H9 (cell line): ENCODE results near the gene NHERF2. TPM values are rescaled to one million over a fixed set of nuclear protein-coding genes. Genes with fewer than 3 reads are reported as not detected.
A peak's percentile ranks its signal among the peaks of the same experiment; 100 is the strongest.

Source experiments
- DNase-seq: peaks from one replicate; pipeline ENCODE4 v3.0.0-alpha.2; 2017
- H2AFZ ChIP-seq: one replicate; pipeline ENCODE4 v1.6.1; 2013; ENCODE audit warnings: mild to moderate bottlenecking, low read length, control low read depth, moderate library complexity
- H2AK5ac ChIP-seq: 2 replicates; pipeline ENCODE4 v1.6.1; 2013; ENCODE audit warnings: low read length, control low read depth, mixed read lengths; ENCODE audit not compliant: insufficient read length
- H2BK120ac ChIP-seq: one replicate; pipeline ENCODE4 v1.6.1; 2013; ENCODE audit warnings: low read depth, mild to moderate bottlenecking, low read length, control low read depth, inconsistent platforms; ENCODE audit not compliant: poor library complexity, severe bottlenecking
- H2BK12ac ChIP-seq: 2 replicates; pipeline ENCODE4 v1.6.1; 2013; ENCODE audit warnings: low read length, control low read depth, mixed read lengths, low read depth; ENCODE audit not compliant: insufficient read length
- H2BK15ac ChIP-seq: 2 replicates; pipeline ENCODE4 v1.6.1; 2013; ENCODE audit warnings: low read depth, low read length, control low read depth
- H2BK20ac ChIP-seq: one replicate; pipeline ENCODE4 v1.6.1; 2013; ENCODE audit warnings: low read depth, mild to moderate bottlenecking, low read length, control low read depth, inconsistent platforms; ENCODE audit not compliant: poor library complexity, severe bottlenecking
- H2BK5ac ChIP-seq: 2 replicates; pipeline ENCODE4 v1.6.1; 2013; ENCODE audit warnings: low read length, control low read depth, mixed read lengths; ENCODE audit not compliant: insufficient read length
- H3K14ac ChIP-seq: 2 replicates; pipeline ENCODE4 v1.6.1; 2013; ENCODE audit warnings: low read length, control low read depth; ENCODE audit not compliant: insufficient read depth
- H3K18ac ChIP-seq: 2 replicates; pipeline ENCODE4 v1.6.1; 2013; ENCODE audit warnings: low read depth, mild to moderate bottlenecking, mixed read lengths, low read length, control low read depth; ENCODE audit not compliant: insufficient read length
- H3K23ac ChIP-seq: 2 replicates; pipeline ENCODE4 v1.6.1; 2013; ENCODE audit warnings: low read length, control low read depth, mixed read lengths, low read depth; ENCODE audit not compliant: insufficient read length
- H3K23me2 ChIP-seq: 2 replicates; pipeline ENCODE4 v1.6.1; 2013; ENCODE audit warnings: low read depth, mild to moderate bottlenecking, mixed read lengths, low read length, control low read depth; ENCODE audit not compliant: insufficient read length, poor library complexity, severe bottlenecking
- H3K27ac ChIP-seq: 2 replicates; pipeline ENCODE4 v1.5.1; 2013; ENCODE audit warnings: low read length, control low read depth, mixed read lengths, low read depth; ENCODE audit not compliant: insufficient read length
- H3K27me3 ChIP-seq: 2 replicates; pipeline ENCODE4 v1.6.1; 2013; ENCODE audit warnings: low read length, control low read depth, inconsistent platforms; ENCODE audit not compliant: insufficient read depth
- H3K4ac ChIP-seq: 2 replicates; pipeline ENCODE4 v1.6.1; 2013; ENCODE audit warnings: low read depth, mild to moderate bottlenecking, control low read depth, inconsistent platforms, low read length, moderate library complexity
- H3K4me1 ChIP-seq: 2 replicates; pipeline ENCODE4 v1.6.1; 2013; ENCODE audit warnings: low read length, control low read depth, inconsistent platforms; ENCODE audit not compliant: insufficient read depth
- H3K4me2 ChIP-seq: 2 replicates; pipeline ENCODE4 v1.6.1; 2013; ENCODE audit warnings: low read length, control low read depth, mixed read lengths; ENCODE audit not compliant: insufficient read length, insufficient read depth
- H3K56ac ChIP-seq: 2 replicates; pipeline ENCODE4 v1.6.1; 2013; ENCODE audit warnings: low read depth, mild to moderate bottlenecking, mixed read lengths, low read length, control low read depth; ENCODE audit not compliant: insufficient read length
- H3K79me1 ChIP-seq: 2 replicates; pipeline ENCODE4 v1.6.1; 2013; ENCODE audit warnings: low read depth, mild to moderate bottlenecking, moderate library complexity, low read length, control low read depth, inconsistent platforms; ENCODE audit not compliant: insufficient read depth, poor library complexity, severe bottlenecking
- H3K79me2 ChIP-seq: 2 replicates; pipeline ENCODE4 v1.6.1; 2013; ENCODE audit warnings: low read length, control low read depth, inconsistent platforms; ENCODE audit not compliant: insufficient read depth
- H3K9ac ChIP-seq: 2 replicates; pipeline ENCODE4 v1.6.1; 2013; ENCODE audit warnings: low read length, control low read depth, mixed read lengths; ENCODE audit not compliant: insufficient read length; ENCODE audit errors: extremely low read depth
- H3K9me3 ChIP-seq: one replicate; pipeline ENCODE4 v1.6.1; 2013; ENCODE audit warnings: low read depth, low read length, inconsistent platforms; ENCODE audit not compliant: control insufficient read depth
- H3T11ph ChIP-seq: one replicate; pipeline ENCODE4 v1.6.1; 2013; ENCODE audit warnings: mild to moderate bottlenecking, low read length, control low read depth, inconsistent platforms
- H4K20me1 ChIP-seq: one replicate; pipeline ENCODE4 v1.6.1; 2013; ENCODE audit not compliant: control insufficient read depth, insufficient read length, insufficient read depth
- H4K5ac ChIP-seq: 2 replicates; pipeline ENCODE4 v1.6.1; 2013; ENCODE audit warnings: low read depth, mild to moderate bottlenecking, mixed read lengths, low read length, control low read depth; ENCODE audit not compliant: insufficient read length
- H4K8ac ChIP-seq: replicated peaks from 2 replicates; pipeline ENCODE4 v1.6.1; 2013; ENCODE audit warnings: low read length, control low read depth, mixed read lengths, low read depth; ENCODE audit not compliant: insufficient read length
- H4K91ac ChIP-seq: 2 replicates; pipeline ENCODE4 v1.6.1; 2013; ENCODE audit warnings: low read depth, mild to moderate bottlenecking, moderate library complexity, mixed read lengths, low read length, control low read depth; ENCODE audit not compliant: insufficient read length
- H3K27ac Mint-ChIP-seq, 3 experiments: 2 replicates in 2 of 3; 3 replicates in 1 of 3; pipeline ENCODE4 v1.8.0; 2020 to 2021; ENCODE audit warnings: mixed read lengths in 3 of 3, mild to moderate bottlenecking in 1 of 3, moderate library complexity in 1 of 3
- H3K27me3 Mint-ChIP-seq: 2 replicates; pipeline ENCODE4 v1.8.0; 2021; ENCODE audit warnings: low read depth, mild to moderate bottlenecking, moderate library complexity, mixed read lengths
- H3K36me3 Mint-ChIP-seq, 3 experiments: 2 replicates in 2 of 3; 3 replicates in 1 of 3; pipeline ENCODE4 v1.8.0; 2020 to 2021; ENCODE audit warnings: low read depth in 3 of 3, mixed read lengths in 3 of 3; ENCODE audit not compliant: insufficient read depth in 1 of 3
- H3K4me1 Mint-ChIP-seq, 2 experiments: 2 replicates each; pipeline ENCODE4 v1.8.0; 2020; ENCODE audit warnings: mixed read lengths in 2 of 2
- H3K4me3 Mint-ChIP-seq, 2 experiments: 2 replicates in 1 of 2; 3 replicates in 1 of 2; pipeline ENCODE4 v1.8.0; 2020 to 2021; ENCODE audit warnings: mild to moderate bottlenecking in 2 of 2, mixed read lengths in 2 of 2, moderate library complexity in 1 of 2
- H3K9me3 Mint-ChIP-seq, 2 experiments: 2 replicates in 1 of 2; 3 replicates in 1 of 2; pipeline ENCODE4 v1.8.0; 2020; ENCODE audit warnings: mild to moderate bottlenecking in 2 of 2, mixed read lengths in 2 of 2, moderate library complexity in 1 of 2
- CTCF ChIP-seq: fragments of 200-600 bp; sonication (generic); conservative IDR thresholded peaks from 3 replicates; pipeline ENCODE4 v1.8.0; 2021; ENCODE audit warnings: antibody characterized with exemption, mild to moderate bottlenecking
- WGBS: extraction: QIAGEN DNeasy Blood & Tissue Kit; methylation state at CpG from one replicate; pipeline ENCODE4 v1.1.7; 2013; ENCODE audit warnings: missing lambda C conversion rate, low lambda C conversion rate, mixed read lengths; ENCODE audit not compliant: insufficient read length; ENCODE audit errors: extremely low coverage; 5-methylcytosine and 5-hydroxymethylcytosine counted together
- total RNA-seq: library from RNA; stranded (reverse); gene quantifications from 2 replicates; pipeline ENCODE4 v1.2.1, GENCODE V29; 2021

NHERF2 gene
- total RNA-seq, 1 experiment from 2014 or later, result 15.3 TPM

GRCh38 chr16:1985466-1986150, 41.1 kb upstream of the NHERF2 start:
- Histone ChIP-seq H4K8ac (no peak overlapping the region), H3K4me1 (no peaks in the 10 kb centered on the region; the same call in 1 of the 2 replicates), H3K4ac (no peak overlapping the region), H3K23me2 (peaks cover 23% of the 10 kb centered on the region), H3K27me3 (peaks cover 24% of the 10 kb centered on the region), H4K20me1 (peaks cover 2% of the 10 kb centered on the region), H2AFZ (no peak overlapping the region), H2BK15ac (no peak overlapping the region), H3K56ac (no peak overlapping the region), H3K79me2 (no peaks in the 10 kb centered on the region; the same call in 1 of the 2 replicates), H2BK120ac (no peak overlapping the region), H3K27ac (no peak overlapping the region), H2BK12ac (no peak overlapping the region), H3K79me1 (no peaks in the 10 kb centered on the region), H2BK5ac (no peak overlapping the region), H3K4me2 (no peak overlapping the region), H3K9ac (no peak overlapping the region), H3K14ac (no peak overlapping the region), H4K5ac (no peak overlapping the region), H4K91ac (no peak overlapping the region), H3K23ac (no peak overlapping the region), H3T11ph (no peak overlapping the region), H2BK20ac (no peak overlapping the region), H3K18ac (no peak overlapping the region), H2AK5ac (no peak overlapping the region), H3K9me3 (no peaks in the 10 kb centered on the region)
- H3K27ac Mint-ChIP-seq, result no peak overlapping the region
- TF ChIP-seq CTCF, result no peak
- H3K4me3 Mint-ChIP-seq, result peak overlapping the region; percentile 85 to 88
- H3K4me1 Mint-ChIP-seq, result peaks cover 30 to 34% of the 10 kb centered on the region in 2 experiments
- no peaks in the 10 kb centered on the region; a peak in 1 of 5 replicates for H3K9me3 Mint-ChIP-seq
- peaks cover 50% of the 10 kb centered on the region for H3K27me3 Mint-ChIP-seq
- no CpG with 5 or more reads among the region's 14 CpGs for WGBS
- peaks cover 0 to 20% (median 18%) of the 10 kb centered on the region in 3 experiments for H3K36me3 Mint-ChIP-seq
- no peak for DNase-seq
